ENCODE data around the gene SCRN3.

GRCh38 chr2:174362949-174363348 lies 32.6 kb upstream of the SCRN3 start:
- TF ChIP-seq CTCF (IDR thresholded peaks at IDR 0.05) (no peak), POLR2A (IDR thresholded peaks at IDR 0.05) (no peak)
